K562 (cell line): Measurements from ENCODE around the gene ANKS3. TPM values are rescaled to one million over a fixed set of nuclear protein-coding genes. Genes with fewer than 3 reads are reported as not detected.

Source experiments
- BCLAF1 ChIP-seq, 2 experiments: fragments of 450-650 bp in 1 of 2; IDR thresholded peaks; 2 replicates each; pipeline ENCODE4 v1.6.1; 2011 to 2017; ENCODE audit warnings: low read depth in 2 of 2, antibody characterized with exemption in 1 of 2, borderline replicate concordance in 1 of 2, low read length in 1 of 2, mild to moderate bottlenecking in 1 of 2, mixed read lengths in 1 of 2; ENCODE audit not compliant: control insufficient read depth in 1 of 2
- BHLHE40 ChIP-seq: IDR thresholded peaks from 2 replicates; pipeline ENCODE4 v1.6.1; 2011; ENCODE audit warnings: low read length, improper control_type of control experiment
- ETS1 ChIP-seq: conservative IDR thresholded peaks from 2 replicates; pipeline ENCODE4 v1.6.1; 2011; ENCODE audit warnings: low read depth, mild to moderate bottlenecking, low read length; ENCODE audit not compliant: control insufficient read depth
- FIP1L1 ChIP-seq: fragments of 200-400 bp; formaldehyde crosslinking; IDR thresholded peaks from 2 replicates; pipeline ENCODE4 v1.6.1; 2018; ENCODE audit warnings: mild to moderate bottlenecking, low read depth, low read length; ENCODE audit not compliant: poor library complexity, severe bottlenecking
- NR2C1 ChIP-seq, 2 experiments: fragments of 450-650 bp; IDR thresholded peaks; 2 replicates each; pipeline ENCODE4 v1.6.1; 2017; ENCODE audit warnings: mild to moderate bottlenecking in 2 of 2, antibody characterized with exemption in 1 of 2, inconsistent platforms in 1 of 2, missing compliant biosample characterization in 1 of 2, missing genetic modification characterization in 1 of 2
- SAP30 ChIP-seq: fragments of 200-600 bp; sonication (generic); IDR thresholded peaks from 2 replicates; pipeline ENCODE4 v1.6.1; 2012; ENCODE audit warnings: borderline replicate concordance, low read depth, mild to moderate bottlenecking, moderate library complexity, low read length, control low read depth, inconsistent platforms; ENCODE audit not compliant: insufficient read depth, poor library complexity, severe bottlenecking
- YY1 ChIP-seq, 3 experiments: IDR thresholded peaks; 2 replicates each; pipeline ENCODE4 v1.6.1; 2011; ENCODE audit warnings: low read length in 2 of 3, mild to moderate bottlenecking in 2 of 3, moderate library complexity in 2 of 3, borderline replicate concordance in 1 of 3, control low read depth in 1 of 3, low read depth in 1 of 3; ENCODE audit not compliant: insufficient read depth in 3 of 3, insufficient replicate concordance in 2 of 3, control insufficient read depth in 1 of 3, insufficient read length in 1 of 3; ENCODE audit errors: extremely low read depth in 1 of 3
- ZBTB7A ChIP-seq: IDR thresholded peaks from 2 replicates; pipeline ENCODE4 v1.6.1; 2011; ENCODE audit warnings: low read depth, mild to moderate bottlenecking, low read length, moderate library complexity, borderline replicate concordance; ENCODE audit not compliant: control insufficient read depth
- ZNF79 ChIP-seq: fragments of 250-450 bp; sonication (Bioruptor Pico); IDR thresholded peaks from 2 replicates; pipeline ENCODE4 v1.4.0; 2020; ENCODE audit warnings: low read depth, mild to moderate bottlenecking, moderate library complexity
- polyA plus RNA-seq, 8 experiments: library from polyadenylated mRNA; depleted of rRNA in 4 of 8; stranded (reverse) in 5 of 8; unstranded in 3 of 8; fragments of >200 nt; fragmentation: Nextera tagmentation in 2 of 8; fragmentation: Illumina TruSeq in 1 of 8; extraction: Ambion mirVana in 2 of 8; extraction: Trizol in 1 of 8; gene quantifications; 2 replicates each; pipeline versions ENCODE4 v1.2.1 to v1.2.3, GENCODE V29; 2011 to 2014; ENCODE audit warnings: inconsistent platforms in 1 of 8, missing spikeins in 1 of 8
- total RNA-seq, 7 experiments: library from RNA; depleted of rRNA in 6 of 7; stranded (reverse); fragments of >200 nt in 6 of 7; fragmentation: Illumina TruSeq in 2 of 7; extraction: Trizol in 2 of 7; gene quantifications; 2 replicates each; pipeline versions ENCODE4 v1.2.1 to v1.2.3, GENCODE V29; 2011 to 2021; ENCODE audit warnings: low replicate concordance in 1 of 7
- TF ChIP-seq, protein P1 (sequence below): fragments of 450-650 bp; formaldehyde crosslinking; IDR thresholded peaks from 2 replicates; pipeline ENCODE4 v1.4.0; 2020; ENCODE audit warnings: mild to moderate bottlenecking, moderate library complexity
- TF ChIP-seq, protein P2 (sequence below): sonication (generic); formaldehyde crosslinking; IDR thresholded peaks from 2 replicates; pipeline ENCODE4 v1.8.0; 2023; ENCODE audit warnings: mild to moderate bottlenecking, missing genetic modification reagents

ANKS3 gene
- total and polyA plus RNA-seq, 9 of the 15 experiments (the other 6 are each of a cell fraction or from before 2014, with no cell fraction given) = 0.43 to 25.7 (median 14.8) TPM

- peak; percentile 100 for TF ChIP-seq SAP30
- no peak for TF ChIP-seq ZNF79 (CRISPR knock-in tag)
- 0 out of 2 replicates have a peak, but pooled peaks have one; percentile 43 for TF ChIP-seq BHLHE40
- peak; percentile 98 for TF ChIP-seq NR2C1 (IDR thresholded peaks at IDR 0.05)
- peak; percentile 98 for TF ChIP-seq NR2C1 (tag; IDR thresholded peaks at IDR 0.05)
- TF ChIP-seq FIP1L1 = peak; percentile 40
- 0 out of 4 replicates have a peak, but pooled peaks of 1 of the 2 experiments have one; percentile 25 for TF ChIP-seq BCLAF1 (IDR thresholded peaks at IDR 0.05; ENCODE audit: borderline replicate concordance in 1 of 2, control insufficient read depth in 1 of 2, low read depth in 2 of 2, low read length in 1 of 2)
- TF ChIP-seq ETS1 = peak; percentile 73; the same call in 1 of the 2 replicates
- TF ChIP-seq YY1 (IDR thresholded peaks at IDR 0.05; ENCODE audit: borderline replicate concordance in 1 of 3, control insufficient read depth in 1 of 3, extremely low read depth in 1 of 3, insufficient read depth in 3 of 3, insufficient read length in 1 of 3, insufficient replicate concordance in 2 of 3, low read depth in 1 of 3, low read length in 2 of 3) = peak in 1 of 3 experiments; percentile 41
- 0 out of 2 replicates have a peak, but pooled peaks have one; percentile 44 for TF ChIP-seq ZBTB7A
- TF ChIP-seq, protein P1, sequence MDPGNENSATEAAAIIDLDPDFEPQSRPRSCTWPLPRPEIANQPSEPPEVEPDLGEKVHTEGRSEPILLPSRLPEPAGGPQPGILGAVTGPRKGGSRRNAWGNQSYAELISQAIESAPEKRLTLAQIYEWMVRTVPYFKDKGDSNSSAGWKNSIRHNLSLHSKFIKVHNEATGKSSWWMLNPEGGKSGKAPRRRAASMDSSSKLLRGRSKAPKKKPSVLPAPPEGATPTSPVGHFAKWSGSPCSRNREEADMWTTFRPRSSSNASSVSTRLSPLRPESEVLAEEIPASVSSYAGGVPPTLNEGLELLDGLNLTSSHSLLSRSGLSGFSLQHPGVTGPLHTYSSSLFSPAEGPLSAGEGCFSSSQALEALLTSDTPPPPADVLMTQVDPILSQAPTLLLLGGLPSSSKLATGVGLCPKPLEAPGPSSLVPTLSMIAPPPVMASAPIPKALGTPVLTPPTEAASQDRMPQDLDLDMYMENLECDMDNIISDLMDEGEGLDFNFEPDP (CRISPR knock-in tag) = no peak
- TF ChIP-seq, protein P2, sequence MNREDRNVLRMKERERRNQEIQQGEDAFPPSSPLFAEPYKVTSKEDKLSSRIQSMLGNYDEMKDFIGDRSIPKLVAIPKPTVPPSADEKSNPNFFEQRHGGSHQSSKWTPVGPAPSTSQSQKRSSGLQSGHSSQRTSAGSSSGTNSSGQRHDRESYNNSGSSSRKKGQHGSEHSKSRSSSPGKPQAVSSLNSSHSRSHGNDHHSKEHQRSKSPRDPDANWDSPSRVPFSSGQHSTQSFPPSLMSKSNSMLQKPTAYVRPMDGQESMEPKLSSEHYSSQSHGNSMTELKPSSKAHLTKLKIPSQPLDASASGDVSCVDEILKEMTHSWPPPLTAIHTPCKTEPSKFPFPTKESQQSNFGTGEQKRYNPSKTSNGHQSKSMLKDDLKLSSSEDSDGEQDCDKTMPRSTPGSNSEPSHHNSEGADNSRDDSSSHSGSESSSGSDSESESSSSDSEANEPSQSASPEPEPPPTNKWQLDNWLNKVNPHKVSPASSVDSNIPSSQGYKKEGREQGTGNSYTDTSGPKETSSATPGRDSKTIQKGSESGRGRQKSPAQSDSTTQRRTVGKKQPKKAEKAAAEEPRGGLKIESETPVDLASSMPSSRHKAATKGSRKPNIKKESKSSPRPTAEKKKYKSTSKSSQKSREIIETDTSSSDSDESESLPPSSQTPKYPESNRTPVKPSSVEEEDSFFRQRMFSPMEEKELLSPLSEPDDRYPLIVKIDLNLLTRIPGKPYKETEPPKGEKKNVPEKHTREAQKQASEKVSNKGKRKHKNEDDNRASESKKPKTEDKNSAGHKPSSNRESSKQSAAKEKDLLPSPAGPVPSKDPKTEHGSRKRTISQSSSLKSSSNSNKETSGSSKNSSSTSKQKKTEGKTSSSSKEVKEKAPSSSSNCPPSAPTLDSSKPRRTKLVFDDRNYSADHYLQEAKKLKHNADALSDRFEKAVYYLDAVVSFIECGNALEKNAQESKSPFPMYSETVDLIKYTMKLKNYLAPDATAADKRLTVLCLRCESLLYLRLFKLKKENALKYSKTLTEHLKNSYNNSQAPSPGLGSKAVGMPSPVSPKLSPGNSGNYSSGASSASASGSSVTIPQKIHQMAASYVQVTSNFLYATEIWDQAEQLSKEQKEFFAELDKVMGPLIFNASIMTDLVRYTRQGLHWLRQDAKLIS (CRISPR knock-in tag) = peak; percentile 61; the same call in 1 of the 2 replicates
Observed at GRCh38 chr16:4734063-4734729, at the start of gene ANKS3, which contains the start of gene DNAAF8 (continued).
